ENCODE measurements around the gene DDX5.

GRCh38 chr17:64534187-64534586 is 28.1 kb upstream of the DDX5 start:
- no peak for TF ChIP-seq TCF12 (IDR thresholded peaks at IDR 0.05)
- TF ChIP-seq TCF12 (CRISPR knock-in tag; IDR thresholded peaks at IDR 0.05): no peak
- no peak for TF ChIP-seq HBP1 (CRISPR knock-in tag; IDR thresholded peaks at IDR 0.05; ENCODE audit: low read depth)
- TF ChIP-seq KDM5A (IDR thresholded peaks at IDR 0.05; ENCODE audit: borderline replicate concordance, low read length): no peak
- TF ChIP-seq MEF2D (CRISPR knock-in tag; IDR thresholded peaks at IDR 0.05): no peak
- no peak for TF ChIP-seq HIC2 (CRISPR knock-in tag; IDR thresholded peaks at IDR 0.05; ENCODE audit: low read depth)
- no peak for TF ChIP-seq GTF2F1 (IDR thresholded peaks at IDR 0.05; ENCODE audit: low read length)
- TF ChIP-seq ZNF318 (CRISPR knock-in tag; IDR thresholded peaks at IDR 0.05): no peak
- no peak for TF ChIP-seq ASH2L (IDR thresholded peaks at IDR 0.05; ENCODE audit: insufficient read length, low read depth, low read length)
- no peak for TF ChIP-seq SMARCE1 (IDR thresholded peaks at IDR 0.05; ENCODE audit: borderline replicate concordance)
- no peak for TF ChIP-seq ZNF460 (CRISPR knock-in tag; IDR thresholded peaks at IDR 0.05; ENCODE audit: borderline replicate concordance)
- TF ChIP-seq ZFX (CRISPR knock-in tag; IDR thresholded peaks at IDR 0.05; ENCODE audit: low read depth): no peak
- no peak for TF ChIP-seq GATA4 (IDR thresholded peaks at IDR 0.05; ENCODE audit: borderline replicate concordance, low read depth)
- no peak for TF ChIP-seq ZNF788 (CRISPR knock-in tag; IDR thresholded peaks at IDR 0.05; ENCODE audit: borderline replicate concordance)
- TF ChIP-seq ZC3H4 (CRISPR knock-in tag; IDR thresholded peaks at IDR 0.05; ENCODE audit: borderline replicate concordance): no peak

Data from HepG2 (cell line).